GM18502 (cell line): ENCODE data around the gene PFN2.
"Not testable (repeated sequence)": the region's sequence is repeated elsewhere in the genome, so short reads cannot be mapped to it uniquely, and the experiment has no call there.

Experiments
- ATAC-seq: cut with Tn5 transposase; IDR thresholded peaks from one replicate; pipeline ENCODE4 v1.9.1; 2021; ENCODE audit warnings: mild to moderate bottlenecking; ENCODE audit not compliant: unreplicated experiment, poor library complexity

PFN2 gene

GRCh38 chr3:149970716-149971402, at the start of gene PFN2:
TSS of gene PFN2 (minus strand) at chr3:149970895. CDS start at chr3:149970856, 39 bp downstream.
- peak; percentile 50 for ATAC-seq

- ATAC-seq, result no peak
Observed at GRCh38 chr3:150015901-150016300, 45.2 kb upstream of the PFN2 start.

- no peak for ATAC-seq
Observed at GRCh38 chr3:150014782-150015181, 44.1 kb upstream of the PFN2 start.

GRCh38 chr3:150013801-150014200, 43.1 kb upstream of the PFN2 start:
- ATAC-seq, result no peak

GRCh38 chr3:150006794-150007193, 36.1 kb upstream of the PFN2 start:
- no peak for ATAC-seq

- ATAC-seq, result no peak
Observed at GRCh38 chr3:150005243-150006112, 34.8 kb upstream of the PFN2 start.

GRCh38 chr3:150000641-150001040, 29.9 kb upstream of the PFN2 start:
- no peak for ATAC-seq

GRCh38 chr3:149999421-149999820, 28.7 kb upstream of the PFN2 start:
- ATAC-seq, result no peak

GRCh38 chr3:149998946-149999345, 28.3 kb upstream of the PFN2 start:
- ATAC-seq, result no peak

- no peak for ATAC-seq
Observed at GRCh38 chr3:149992416-149993058, 21.8 kb upstream of the PFN2 start.

GRCh38 chr3:149990423-149990948, 19.8 kb upstream of the PFN2 start:
- no peak for ATAC-seq

- no peak for ATAC-seq
Observed at GRCh38 chr3:149989307-149989706, 18.6 kb upstream of the PFN2 start.

GRCh38 chr3:149983628-149984027, 12.9 kb upstream of the PFN2 start:
- no peak for ATAC-seq

GRCh38 chr3:149983053-149983452, 12.4 kb upstream of the PFN2 start:
- ATAC-seq, result not testable (repeated sequence)

- not testable (repeated sequence) for ATAC-seq
Observed at GRCh38 chr3:149981979-149982378, 11.3 kb upstream of the PFN2 start.

- ATAC-seq, result no peak
Observed at GRCh38 chr3:149977386-149977785, 6.7 kb upstream of the PFN2 start.

- no peak for ATAC-seq
Observed at GRCh38 chr3:149975919-149976318, 5.2 kb upstream of the PFN2 start.

- peak; percentile 30 for ATAC-seq
Observed at GRCh38 chr3:149971403-149972075, 844 bp upstream of the PFN2 start.

GRCh38 chr3:149969940-149970715, 567 bp downstream of the PFN2 start:
- ATAC-seq, result peak; percentile 59
